Neuron (in vitro differentiated cells): ENCODE results near the gene DVL2.

Experiments used
- H2AFZ ChIP-seq: one replicate; pipeline ENCODE4 v1.6.1; 2013; ENCODE audit warnings: low read depth, mild to moderate bottlenecking, inconsistent platforms, low read length, moderate library complexity
- H3K27me3 ChIP-seq: one replicate; pipeline ENCODE4 v1.6.1; 2013; ENCODE audit warnings: low read length; ENCODE audit not compliant: insufficient read depth
- H3K36me3 ChIP-seq: one replicate; pipeline ENCODE4 v1.6.1; 2013; ENCODE audit warnings: low read length; ENCODE audit not compliant: insufficient read depth
- H3K4me1 ChIP-seq: one replicate; pipeline ENCODE4 v1.6.1; 2013; ENCODE audit warnings: low read length; ENCODE audit not compliant: insufficient read depth
- H3K4me3 ChIP-seq: 2 replicates; pipeline ENCODE4 v1.5.1; 2013; ENCODE audit warnings: mild to moderate bottlenecking, low read length, moderate library complexity
- H3K9me3 ChIP-seq: one replicate; pipeline ENCODE4 v1.6.1; 2013; ENCODE audit warnings: low read length

Gene DVL2

DNA sequence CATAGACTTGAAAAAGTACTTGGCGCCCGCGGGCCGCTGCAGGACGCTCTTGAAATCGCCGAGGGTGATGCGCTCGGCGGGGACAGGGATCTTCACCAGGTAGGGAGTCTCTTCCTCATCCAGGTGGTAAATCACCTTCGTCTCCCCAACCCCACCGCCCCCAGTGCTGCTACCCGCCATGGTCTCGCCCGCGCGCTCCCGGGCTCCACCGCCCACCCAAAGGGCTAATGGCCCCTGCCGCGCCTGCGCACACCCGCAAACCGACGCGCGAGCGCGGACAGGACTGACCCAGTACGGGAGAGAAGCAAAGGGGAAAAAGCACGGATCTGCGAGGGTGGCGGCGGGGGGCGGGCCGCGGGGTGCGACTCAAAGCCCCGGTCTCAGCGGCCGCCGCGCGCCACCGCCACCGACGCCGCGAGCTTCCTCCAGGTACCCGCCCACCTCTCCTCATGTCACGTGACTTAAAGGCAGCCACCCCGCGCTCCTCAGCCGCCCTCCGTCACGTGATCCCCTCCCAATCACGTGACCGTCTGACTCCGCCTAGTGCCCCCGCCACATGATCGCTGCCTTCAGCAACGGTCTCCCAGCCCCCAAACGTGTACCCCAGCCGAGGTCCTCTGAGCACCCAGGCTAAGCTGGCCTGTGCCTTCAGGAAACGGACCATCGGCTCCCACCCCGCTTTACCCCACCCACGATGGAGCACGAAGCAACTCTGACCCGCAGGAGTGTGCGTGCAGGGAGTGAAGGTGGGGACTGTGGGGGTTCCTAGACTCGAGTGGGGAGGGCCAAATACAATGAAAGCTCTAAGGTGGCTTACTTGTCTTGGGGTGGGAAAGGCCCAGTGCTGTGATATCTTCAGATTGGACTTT, at the start of gene DVL2:
TSS of gene DVL2 (minus strand) at position 435 of the 869 bp plus-strand sequence. CDS start at position 180, 255 bp downstream.
- H3K4me3 ChIP-seq: peak within 1 kb of the TSS; percentile 98
- no peak within 1 kb of the TSS for H2AFZ ChIP-seq
- H3K27me3 ChIP-seq: no peaks in the 10 kb centered on the region
- H3K9me3 ChIP-seq: no peaks in the 10 kb centered on the region
- H3K4me1 ChIP-seq: peaks cover 34% of the 10 kb centered on the region
- H3K36me3 ChIP-seq: peaks cover 39% of the 10 kb centered on the region

DNA sequence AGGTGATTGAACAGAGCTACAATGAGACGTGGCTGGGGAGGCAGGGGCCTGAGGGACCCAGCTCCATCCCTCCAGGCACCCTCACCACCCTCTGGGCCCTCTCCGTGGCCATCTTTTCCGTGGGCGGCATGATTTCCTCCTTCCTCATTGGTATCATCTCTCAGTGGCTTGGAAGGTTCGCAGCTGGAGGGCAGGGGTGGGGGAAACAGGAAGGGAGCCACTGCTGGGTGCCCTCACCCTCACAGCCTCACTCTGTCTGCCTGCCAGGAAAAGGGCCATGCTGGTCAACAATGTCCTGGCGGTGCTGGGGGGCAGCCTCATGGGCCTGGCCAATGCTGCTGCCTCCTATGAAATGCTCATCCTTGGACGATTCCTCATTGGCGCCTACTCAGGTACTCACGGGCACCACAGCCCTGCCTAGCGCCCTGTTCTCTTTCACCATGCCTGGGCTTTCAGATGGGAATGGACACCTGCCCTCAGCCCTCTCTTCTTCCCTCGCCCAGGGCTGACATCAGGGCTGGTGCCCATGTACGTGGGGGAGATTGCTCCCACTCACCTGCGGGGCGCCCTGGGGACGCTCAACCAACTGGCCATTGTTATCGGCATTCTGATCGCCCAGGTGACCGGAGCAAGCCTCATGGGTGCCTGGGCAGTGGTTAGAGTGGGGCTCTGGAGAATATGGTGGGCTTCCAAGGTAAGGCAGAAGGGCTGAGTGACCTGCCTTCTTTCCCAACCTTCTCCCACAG, 49.3 kb upstream of the DVL2 start:
- H2AFZ ChIP-seq: no peak overlapping the region
- H3K4me1 ChIP-seq: peaks cover 14% of the 10 kb centered on the region
- H3K9me3 ChIP-seq: no peaks in the 10 kb centered on the region
- H3K27me3 ChIP-seq: no peaks in the 10 kb centered on the region
- no peaks in the 10 kb centered on the region for H3K36me3 ChIP-seq
- no peak overlapping the region for H3K4me3 ChIP-seq

DNA sequence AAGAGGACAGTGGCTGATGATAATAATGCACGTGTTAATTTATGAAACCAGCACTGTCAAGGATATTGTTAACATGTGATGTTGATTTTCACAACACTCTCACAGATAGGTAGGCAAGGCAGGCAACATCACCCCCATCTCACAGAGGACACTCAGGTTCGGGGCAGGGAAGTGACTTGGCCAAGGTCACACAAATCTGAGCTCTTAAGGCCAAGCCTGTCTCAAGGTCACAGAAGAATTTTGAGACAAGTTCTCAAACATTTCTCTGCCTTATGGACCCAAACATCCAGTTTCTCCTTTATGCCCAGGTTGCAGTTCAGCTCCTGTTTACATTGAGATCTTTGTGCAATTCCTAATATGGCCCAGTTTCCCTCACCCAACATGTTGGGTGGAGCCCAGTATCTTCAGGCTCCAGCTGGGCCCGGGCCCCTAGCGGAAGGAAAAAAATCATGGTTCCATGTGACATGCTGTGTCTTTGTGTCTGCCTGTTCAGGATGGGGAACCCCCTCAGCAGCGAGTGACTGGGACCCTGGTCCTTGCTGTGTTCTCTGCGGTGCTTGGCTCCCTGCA, 48.5 kb upstream of the DVL2 start:
- H3K9me3 ChIP-seq: no peaks in the 10 kb centered on the region

DNA sequence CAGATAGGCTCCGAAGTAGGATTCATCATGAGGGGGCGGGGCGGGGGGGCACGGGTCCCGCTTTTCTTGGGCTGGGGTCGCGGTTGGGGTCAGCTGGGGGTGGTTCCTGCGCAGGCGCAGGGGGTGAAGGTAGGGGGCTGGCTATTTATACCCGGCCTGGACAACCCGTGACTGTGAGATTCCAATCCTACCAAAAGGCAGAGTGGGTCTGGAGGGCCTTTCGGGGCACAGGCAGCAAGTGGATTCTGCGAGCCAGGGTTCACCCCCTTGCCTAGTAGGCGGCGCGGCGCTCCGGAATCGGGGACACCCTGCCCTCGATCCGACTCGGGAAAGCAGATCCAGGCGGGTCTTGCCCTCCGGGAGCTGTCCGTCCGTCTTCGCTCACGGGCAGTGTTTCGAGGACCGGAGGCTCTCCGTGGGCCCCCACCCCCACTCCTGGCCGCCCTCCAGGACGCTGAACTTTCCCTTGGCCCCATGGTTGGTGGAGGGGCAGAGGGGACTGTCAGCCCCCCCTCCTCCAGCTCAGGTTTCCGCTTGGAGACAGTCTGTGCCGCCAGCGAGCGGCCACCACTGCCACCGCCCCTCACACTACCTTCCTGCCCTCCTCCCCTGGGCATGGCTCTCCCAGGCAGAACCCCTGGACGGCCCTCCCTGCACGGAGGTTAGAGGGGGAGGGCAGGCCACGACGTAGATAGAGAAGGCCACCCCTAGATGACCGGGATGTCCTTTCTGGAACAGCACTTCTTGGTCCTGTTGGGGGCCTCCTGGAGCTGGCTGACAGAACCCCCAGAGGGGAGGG, 47.8 kb upstream of the DVL2 start:
- Histone ChIP-seq H3K4me1 (peaks cover 14% of the 10 kb centered on the region), H3K9me3 (no peaks in the 10 kb centered on the region), H3K4me3 (peak overlapping the region; percentile 59), H3K27me3 (no peaks in the 10 kb centered on the region), H2AFZ (peak overlapping the region; percentile 31), H3K36me3 (no peaks in the 10 kb centered on the region)

More for the DNA sequence above, 48.5 kb upstream of the DVL2 start:
- Histone ChIP-seq H3K4me1 (peaks cover 14% of the 10 kb centered on the region), H3K27me3 (no peaks in the 10 kb centered on the region), H2AFZ (no peak overlapping the region), H3K4me3 (peak overlapping the region; percentile 59), H3K36me3 (no peaks in the 10 kb centered on the region)

GRCh38 chr17:7281074-7281952, 47.0 kb upstream of the DVL2 start, which contains the start of gene SLC2A4:
SLC2A4 (plus strand) TSS chr17:7281718; CDS start chr17:7281935, 217 bp downstream.
- H3K27me3 ChIP-seq: no peaks in the 10 kb centered on the region
- H3K4me3 ChIP-seq: peak within 1 kb of the TSS; percentile 59
- no peaks in the 10 kb centered on the region for H3K9me3 ChIP-seq
- peaks cover 14% of the 10 kb centered on the region for H3K4me1 ChIP-seq
- no peaks in the 10 kb centered on the region for H3K36me3 ChIP-seq
- peak within 1 kb of the TSS; percentile 31 for H2AFZ ChIP-seq

DNA sequence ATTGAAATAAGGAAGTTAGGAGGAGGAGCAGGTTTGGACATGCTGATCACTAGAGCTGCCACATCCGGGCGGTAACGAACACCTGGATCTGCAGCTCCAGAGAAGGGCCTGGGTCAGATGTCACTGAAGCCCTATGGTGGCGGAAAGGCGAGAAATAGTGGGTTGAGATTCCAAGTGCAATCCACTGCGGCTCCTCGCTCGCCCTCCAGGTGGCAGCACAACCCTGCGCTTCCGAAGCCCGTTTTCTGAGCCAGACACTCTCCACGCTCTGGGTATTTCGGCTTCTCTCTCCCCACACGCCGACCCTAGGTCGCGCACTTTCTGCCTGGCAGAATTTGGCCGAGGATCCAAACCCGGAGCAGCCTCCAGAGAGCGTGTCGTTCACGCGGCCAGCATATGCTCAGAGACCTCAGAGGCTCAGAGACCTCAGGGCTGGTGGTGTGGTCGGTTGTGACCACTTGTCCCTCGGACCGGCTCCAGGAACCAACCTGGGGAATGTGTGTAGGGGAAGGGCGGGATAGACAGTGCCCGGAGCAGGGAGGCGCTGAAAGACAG, 46.3 kb upstream of the DVL2 start:
- H3K4me1 ChIP-seq: peaks cover 14% of the 10 kb centered on the region
- no peaks in the 10 kb centered on the region for H3K9me3 ChIP-seq
- H3K36me3 ChIP-seq: no peaks in the 10 kb centered on the region
- H3K27me3 ChIP-seq: no peaks in the 10 kb centered on the region
- peak overlapping the region; percentile 10 for H3K4me3 ChIP-seq
- H2AFZ ChIP-seq: peak overlapping the region; percentile 31

DNA sequence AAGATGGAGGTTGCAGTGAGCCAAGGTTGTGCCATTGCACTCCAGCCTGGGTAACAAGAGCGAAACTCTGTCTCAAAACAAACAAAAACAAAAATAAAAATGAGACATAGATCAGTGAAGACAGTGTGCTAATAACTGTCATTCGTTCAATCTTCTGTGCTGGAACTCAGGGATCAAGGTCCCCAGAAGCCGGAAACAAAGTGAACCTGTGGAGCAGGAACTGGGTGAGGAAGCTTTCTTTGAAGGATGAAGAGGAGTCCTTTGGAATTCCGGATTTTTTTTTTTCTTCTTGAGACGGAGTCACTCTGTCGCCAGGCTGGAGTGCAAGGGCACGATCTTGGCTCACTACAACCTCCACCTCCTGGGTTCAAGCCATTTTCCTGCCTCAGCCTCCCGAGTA, 45.1 kb upstream of the DVL2 start:
- Histone ChIP-seq H3K36me3 (no peaks in the 10 kb centered on the region), H3K9me3 (no peaks in the 10 kb centered on the region), H3K27me3 (no peaks in the 10 kb centered on the region), H3K4me3 (no peak overlapping the region), H2AFZ (no peak overlapping the region), H3K4me1 (peaks cover 14% of the 10 kb centered on the region)

DNA sequence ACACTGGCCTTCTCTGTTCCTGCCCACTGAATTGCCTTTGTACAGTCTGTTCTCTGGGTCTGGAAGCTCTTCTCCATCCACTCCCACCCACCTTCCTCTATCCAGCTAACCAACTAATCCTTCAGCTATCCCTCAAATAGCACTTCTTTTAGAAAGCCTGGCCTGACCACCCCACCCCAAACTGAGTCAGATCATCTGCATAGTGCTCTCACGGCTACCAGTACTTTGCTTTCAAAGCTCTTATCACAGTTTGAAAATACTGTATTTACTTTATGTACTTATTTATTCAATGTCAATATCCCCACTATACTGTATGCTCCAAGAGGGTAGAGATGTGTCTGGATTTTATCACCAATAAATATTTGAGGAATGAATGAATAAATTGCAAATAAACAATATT, 32.5 kb upstream of the DVL2 start:
- Histone ChIP-seq H2AFZ (no peak overlapping the region), H3K4me1 (peaks cover 3% of the 10 kb centered on the region), H3K36me3 (no peaks in the 10 kb centered on the region), H3K4me3 (no peak overlapping the region), H3K27me3 (peaks cover 29% of the 10 kb centered on the region), H3K9me3 (peaks cover under 1% of the 10 kb centered on the region)

- peaks cover 45% of the 10 kb centered on the region for H3K27me3 ChIP-seq
- H3K4me3 ChIP-seq: no peak overlapping the region
These were observed 29.4 kb upstream of the DVL2 start for GRCh38 chr17:7263801-7264078.

DNA sequence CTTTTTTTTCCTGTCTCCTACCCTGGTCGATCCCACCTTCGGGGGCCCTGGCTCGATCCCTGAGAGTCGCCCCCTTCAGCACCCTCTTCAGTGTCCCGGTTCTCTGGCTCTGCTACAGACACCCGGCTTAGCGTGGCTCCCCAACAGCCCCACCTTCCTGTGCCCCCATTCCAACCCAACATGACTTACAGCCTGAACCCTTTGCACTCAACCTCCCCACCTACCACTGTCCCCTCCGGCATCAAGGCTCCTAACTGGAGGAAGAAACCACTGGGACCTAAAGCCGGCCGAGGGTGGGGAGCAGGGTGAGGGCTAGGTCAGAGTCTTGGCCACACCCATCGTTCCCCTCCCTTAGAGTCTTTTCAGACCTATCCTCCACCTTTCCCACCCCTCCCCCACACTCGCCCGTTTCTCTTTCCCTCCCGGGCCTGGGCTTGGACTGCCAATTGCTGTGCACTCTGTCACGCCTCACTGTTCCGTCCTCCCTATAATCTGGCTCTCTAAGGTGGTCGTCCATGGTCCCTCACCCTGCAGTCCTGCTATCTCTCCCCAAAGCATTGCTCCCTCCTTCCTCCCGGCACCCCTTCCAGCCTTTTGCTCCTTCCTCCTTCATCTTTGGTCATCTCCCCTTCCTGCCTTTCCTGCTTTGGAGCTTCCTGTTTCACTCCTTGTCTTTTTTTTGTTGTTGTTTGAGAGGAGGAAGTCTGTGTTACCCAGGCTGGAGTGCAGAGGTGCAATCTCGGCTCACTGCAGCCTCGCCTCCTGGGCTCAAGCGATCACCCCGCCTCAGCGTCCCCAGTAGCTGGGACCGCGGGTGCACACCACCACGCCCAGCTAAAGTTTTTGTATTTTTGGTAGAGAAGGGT, 28.9 kb upstream of the DVL2 start:
- Histone ChIP-seq H3K36me3 (peaks cover 17% of the 10 kb centered on the region), H3K9me3 (peaks cover 6% of the 10 kb centered on the region), H3K4me3 (no peak overlapping the region), H3K4me1 (peaks cover 3% of the 10 kb centered on the region), H3K27me3 (peaks cover 45% of the 10 kb centered on the region), H2AFZ (no peak overlapping the region)

More at GRCh38 chr17:7263801-7264078, 29.4 kb upstream of the DVL2 start:
- Histone ChIP-seq H3K36me3 (peaks cover 12% of the 10 kb centered on the region), H3K9me3 (peaks cover 6% of the 10 kb centered on the region), H3K4me1 (peaks cover 3% of the 10 kb centered on the region), H2AFZ (no peak overlapping the region)
